Activated B cell treated with CpG ODN at 0.5 μM for 24 hours (primary cell): ENCODE measurements around the gene COL17A1. TPM values are rescaled to one million over a fixed set of nuclear protein-coding genes. Genes with fewer than 3 reads are reported as not detected.

Source experiments
- ATAC-seq: fragments of 200-7000 bp; cut with Tn5 transposase; one replicate; pipeline ENCODE4 v1.10.0; 2021; ENCODE audit warnings: low read depth, mild to moderate bottlenecking, moderate library complexity
- CTCF ChIA-PET: fragments of 350-600 bp; sonication (Branson Sonifier 250); formaldehyde crosslinking; loops from one replicate; lab custom pipeline; 2021; ENCODE audit warnings: antibody characterized with exemption; lab: Charles Lee
- POLR2A ChIA-PET: fragments of 350-600 bp; sonication (Branson Sonifier 250); formaldehyde crosslinking; loops from one replicate; lab custom pipeline; 2021; ENCODE audit warnings: antibody characterized with exemption; lab: Charles Lee
- DNase-seq: peaks from one replicate; pipeline ENCODE4 v3.0.0; 2022
- H3K27ac Mint-ChIP-seq: one replicate; pipeline ENCODE4 v1.8.0; 2020; ENCODE audit warnings: mixed read lengths
- H3K27me3 Mint-ChIP-seq: one replicate; pipeline ENCODE4 v1.8.0; 2021; ENCODE audit warnings: mixed read lengths
- H3K36me3 Mint-ChIP-seq: one replicate; pipeline ENCODE4 v1.8.0; 2021; ENCODE audit warnings: low read depth, mixed read lengths
- H3K4me1 Mint-ChIP-seq: one replicate; pipeline ENCODE4 v1.8.0; 2021; ENCODE audit warnings: mixed read lengths
- H3K4me3 Mint-ChIP-seq: one replicate; pipeline ENCODE4 v1.8.0; 2020; ENCODE audit warnings: mild to moderate bottlenecking, mixed read lengths
- H3K9me3 Mint-ChIP-seq: one replicate; pipeline ENCODE4 v1.8.0; 2020; ENCODE audit warnings: mixed read lengths
- CTCF ChIP-seq: fragments of 200-600 bp; IDR thresholded peaks from one replicate; pipeline ENCODE4 v1.8.0; 2022; ENCODE audit warnings: antibody characterized with exemption, mild to moderate bottlenecking
- intact Hi-C: fragments of 100-400 bp; cut with micrococcal nuclease; formaldehyde crosslinking; loops from one replicate; pipeline ENCODE4 v1.15.1; 2024
- total RNA-seq: library from RNA; stranded (reverse); gene quantifications from 2 replicates; pipeline ENCODE4 v1.2.3, GENCODE V29; 2022

The COL17A1 gene
- total RNA-seq, 1 donor from 2014 or later: not detected

- Mint-ChIP-seq H3K27me3 (no peaks in the 10 kb centered on the region), H3K27ac (no peak overlapping the region), H3K4me1 (no peaks in the 10 kb centered on the region), H3K4me3 (no peak overlapping the region), H3K36me3 (peaks cover 69% of the 10 kb centered on the region), H3K9me3 (no peaks in the 10 kb centered on the region)
- no peak for TF ChIP-seq CTCF
- no peak for ATAC-seq
- ChIA-PET CTCF (no interaction called here), POLR2A (no interaction called here)
- DNase-seq: no peak
- intact Hi-C loops: loop anchor here (5.0 kb wide), 1 partner anchor 96 kb away; the partner anchor contains the start of gene SFR1
These were observed 58.9 kb downstream of the COL17A1 start for GRCh38 chr10:104026762-104027161.

- Mint-ChIP-seq H3K36me3 (peaks cover 73% of the 10 kb centered on the region), H3K4me3 (no peak overlapping the region), H3K27ac (no peak overlapping the region), H3K27me3 (no peaks in the 10 kb centered on the region), H3K4me1 (no peaks in the 10 kb centered on the region), H3K9me3 (no peaks in the 10 kb centered on the region)
- no peak for ATAC-seq
- POLR2A ChIA-PET: no interaction called here
- no peak for TF ChIP-seq CTCF
- CTCF ChIA-PET: no interaction called here
- intact Hi-C loops: loop anchor here (5.0 kb wide), 1 partner anchor 97 kb away; the partner anchor contains the start of gene SFR1
- no peak for DNase-seq
These were observed 60.2 kb downstream of the COL17A1 start for GRCh38 chr10:104025524-104025923.

- Mint-ChIP-seq H3K4me3 (no peak overlapping the region), H3K4me1 (no peaks in the 10 kb centered on the region), H3K36me3 (peaks cover 77% of the 10 kb centered on the region), H3K9me3 (no peaks in the 10 kb centered on the region), H3K27ac (no peak overlapping the region), H3K27me3 (no peaks in the 10 kb centered on the region)
- no peak for TF ChIP-seq CTCF
- CTCF ChIA-PET: interaction anchor here (0.7 kb wide), 1 partner anchor 134 kb away, joined by 3 read pairs; no protein-coding TSS in a partner anchor
- intact Hi-C loops: no loop called here
- POLR2A ChIA-PET: interaction anchor here (0.7 kb wide), 1 partner anchor 39 kb away, joined by 3 read pairs; no protein-coding TSS in a partner anchor
- ATAC-seq (no peak), DNase-seq (no peak)
These were observed 63.7 kb downstream of the COL17A1 start for GRCh38 chr10:104022026-104022425.

GRCh38 chr10:104021246-104021645 is 64.4 kb downstream of the COL17A1 start:
- Mint-ChIP-seq H3K27me3 (no peaks in the 10 kb centered on the region), H3K36me3 (peaks cover 77% of the 10 kb centered on the region), H3K4me3 (no peak overlapping the region), H3K27ac (no peak overlapping the region), H3K9me3 (no peaks in the 10 kb centered on the region), H3K4me1 (no peaks in the 10 kb centered on the region)
- intact Hi-C loops: no loop called here
- ChIA-PET POLR2A (interaction anchor here (0.7 kb wide), 1 partner anchor 39 kb away, joined by 3 read pairs; no protein-coding TSS in a partner anchor), CTCF (interaction anchor here (0.7 kb wide), 1 partner anchor 133 kb away, joined by 3 read pairs; no protein-coding TSS in a partner anchor)
- ATAC-seq (no peak), DNase-seq (no peak)
- no peak for TF ChIP-seq CTCF

- ATAC-seq: no peak
- intact Hi-C loops: no loop called here
- Mint-ChIP-seq H3K4me1 (no peaks in the 10 kb centered on the region), H3K9me3 (no peaks in the 10 kb centered on the region), H3K27ac (no peak overlapping the region), H3K4me3 (no peak overlapping the region), H3K36me3 (peaks cover 65% of the 10 kb centered on the region), H3K27me3 (no peaks in the 10 kb centered on the region)
- no peak for DNase-seq
- ChIA-PET CTCF (no interaction called here), POLR2A (no interaction called here)
- TF ChIP-seq CTCF: no peak
These were observed 65.7 kb downstream of the COL17A1 start for GRCh38 chr10:104020020-104020419.
